OCI-LY3 (cell line): ENCODE results near the gene DAB1.

ENCODE experiments used
- H2AFZ ChIP-seq: fragments of 200-600, 300-600 bp; shearing (Covaris generic); 2 replicates; pipeline ENCODE4 v1.6.0; 2014; ENCODE audit warnings: antibody characterized with exemption, low read depth, low read length
- H3K27ac ChIP-seq: fragments of 200-600, 300-600 bp; sonication (generic); 2 replicates; pipeline ENCODE4 v1.5.1; 2014; ENCODE audit warnings: mild to moderate bottlenecking, low read length, moderate library complexity, mixed read lengths
- H3K27me3 ChIP-seq: fragments of 200-600, 300-600 bp; sonication (generic); 2 replicates; pipeline ENCODE4 v1.6.1; 2014; ENCODE audit warnings: low read depth, low read length, mixed read lengths
- H3K36me3 ChIP-seq: fragments of 200-600, 300-600 bp; sonication (generic); replicated peaks from 2 replicates; pipeline ENCODE3; 2014; ENCODE audit warnings: low read depth, low read length, mixed read lengths
- H3K4me1 ChIP-seq: fragments of 300-600, 200-600 bp; sonication (generic); 2 replicates; pipeline ENCODE4 v1.6.1; 2014; ENCODE audit warnings: low read length, mixed read lengths
- H3K4me2 ChIP-seq: fragments of 200-600, 300-600 bp; sonication (generic); 2 replicates; pipeline ENCODE4 v1.6.1; 2014; ENCODE audit warnings: low read length, mixed read lengths
- H3K4me3 ChIP-seq: fragments of 300-600, 200-600 bp; sonication (generic); 2 replicates; pipeline ENCODE4 v1.5.1; 2014; ENCODE audit warnings: antibody characterized with exemption, mild to moderate bottlenecking, low read length, moderate library complexity
- H3K79me2 ChIP-seq: fragments of 300-600, 200-600 bp; shearing (Covaris generic); 2 replicates; pipeline ENCODE4 v1.6.1; 2014; ENCODE audit warnings: mild to moderate bottlenecking, low read length, mixed read lengths
- H3K9ac ChIP-seq: fragments of 300-600, 200-600 bp; shearing (Covaris generic); 2 replicates; pipeline ENCODE4 v1.6.0; 2014; ENCODE audit warnings: mild to moderate bottlenecking, low read length, moderate library complexity
- H3K9me3 ChIP-seq: fragments of 200-600, 300-600 bp; shearing (Covaris generic); 2 replicates; pipeline ENCODE4 v1.6.1; 2014; ENCODE audit warnings: low read length, mixed read lengths; ENCODE audit not compliant: insufficient read depth
- H4K20me1 ChIP-seq: fragments of 200-600, 300-600 bp; sonication (generic); 2 replicates; pipeline ENCODE4 v1.6.1; 2016; ENCODE audit warnings: low read length, mixed read lengths; ENCODE audit not compliant: insufficient read depth
- CTCF ChIP-seq: fragments of 200-600, 300-600 bp; sonication (generic); IDR thresholded peaks from 2 replicates; pipeline ENCODE4 v1.5.1; 2014; ENCODE audit warnings: antibody characterized with exemption, low read length, low read depth
- EZH2phosphoT487 ChIP-seq: fragments of 200-600 bp; shearing (Covaris generic); IDR thresholded peaks from 2 replicates; pipeline ENCODE4 v1.6.1; 2018; ENCODE audit warnings: antibody characterized with exemption, mixed run types, low read depth

DAB1 gene

GRCh38 chr1:57378534-57378933, 45.3 kb downstream of the DAB1 start:
- TF ChIP-seq EZH2phosphoT487 (no peak), CTCF (no peak)
- Histone ChIP-seq H3K27ac (no peak overlapping the region), H3K9me3 (no peaks in the 10 kb centered on the region), H3K9ac (no peak overlapping the region), H2AFZ (no peak overlapping the region), H3K79me2 (no peaks in the 10 kb centered on the region), H3K4me1 (no peaks in the 10 kb centered on the region), H4K20me1 (no peaks in the 10 kb centered on the region), H3K4me2 (no peak overlapping the region), H3K4me3 (no peak overlapping the region), H3K36me3 (no peaks in the 10 kb centered on the region), H3K27me3 (no peaks in the 10 kb centered on the region)

- no peaks in the 10 kb centered on the region for H3K36me3 ChIP-seq
- H3K4me2 ChIP-seq = no peak overlapping the region
- no peaks in the 10 kb centered on the region for H3K4me1 ChIP-seq
- H3K9me3 ChIP-seq = no peaks in the 10 kb centered on the region
- H3K9ac ChIP-seq = no peak overlapping the region
- H3K79me2 ChIP-seq = no peaks in the 10 kb centered on the region
- no peak overlapping the region for H3K27ac ChIP-seq
- no peak overlapping the region for H3K4me3 ChIP-seq
- no peaks in the 10 kb centered on the region for H3K27me3 ChIP-seq
- TF ChIP-seq CTCF (no peak), EZH2phosphoT487 (no peak)
- H4K20me1 ChIP-seq = no peaks in the 10 kb centered on the region
- no peak overlapping the region for H2AFZ ChIP-seq
These were observed 46.3 kb downstream of the DAB1 start for GRCh38 chr1:57377339-57378139.

- Histone ChIP-seq H3K27me3 (no peaks in the 10 kb centered on the region), H2AFZ (no peak overlapping the region), H3K9me3 (no peaks in the 10 kb centered on the region), H3K4me3 (no peak overlapping the region), H3K4me1 (no peaks in the 10 kb centered on the region), H3K4me2 (no peak overlapping the region), H3K9ac (no peak overlapping the region), H4K20me1 (no peaks in the 10 kb centered on the region), H3K27ac (no peak overlapping the region), H3K36me3 (no peaks in the 10 kb centered on the region), H3K79me2 (no peaks in the 10 kb centered on the region)
- TF ChIP-seq EZH2phosphoT487 (no peak), CTCF (no peak)
These were observed 47.8 kb downstream of the DAB1 start for GRCh38 chr1:57376041-57376440.

- no peak overlapping the region for H3K9ac ChIP-seq
- H4K20me1 ChIP-seq = no peaks in the 10 kb centered on the region
- no peaks in the 10 kb centered on the region for H3K4me1 ChIP-seq
- no peak overlapping the region for H3K27ac ChIP-seq
- H3K27me3 ChIP-seq = no peaks in the 10 kb centered on the region
- no peaks in the 10 kb centered on the region for H3K36me3 ChIP-seq
- H2AFZ ChIP-seq = no peak overlapping the region
- H3K79me2 ChIP-seq = no peaks in the 10 kb centered on the region
- no peak overlapping the region for H3K4me3 ChIP-seq
- no peaks in the 10 kb centered on the region for H3K9me3 ChIP-seq
- no peak overlapping the region for H3K4me2 ChIP-seq
- TF ChIP-seq CTCF = no peak
- TF ChIP-seq EZH2phosphoT487 = no peak
These were observed 54.0 kb downstream of the DAB1 start for GRCh38 chr1:57369889-57370288.
